ENCODE results near the gene PCDHB9. TPM values are rescaled to one million over a fixed set of nuclear protein-coding genes. Genes with fewer than 3 reads are reported as not detected.
"Not testable (repeated sequence)": the region's sequence is repeated elsewhere in the genome, so short reads cannot be mapped to it uniquely, and the experiment has no call there.

Gene PCDHB9
- total RNA-seq, 1 donor = 1.8 TPM

DNA sequence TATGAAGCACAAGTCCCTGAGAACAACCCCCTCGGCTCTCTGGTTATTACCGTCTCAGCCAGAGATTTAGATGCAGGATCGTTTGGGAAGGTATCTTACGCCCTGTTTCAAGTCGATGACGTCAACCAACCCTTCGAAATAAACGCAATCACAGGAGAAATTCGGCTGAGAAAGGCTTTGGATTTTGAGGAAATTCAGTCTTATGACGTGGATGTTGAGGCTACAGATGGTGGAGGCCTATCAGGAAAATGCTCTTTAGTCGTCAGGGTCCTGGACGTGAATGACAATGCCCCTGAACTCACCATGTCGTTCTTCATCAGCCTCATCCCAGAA is 36.0 kb upstream of the PCDHB9 start:
- no peaks in the 10 kb centered on the region for H3K9me3 ChIP-seq (ENCODE audit: low read depth, low read length)
- no peak overlapping the region for H3K4me2 ChIP-seq (ENCODE audit: insufficient read depth, low read length)
- H2AFZ ChIP-seq (ENCODE audit: low read length) = no peak overlapping the region
- H3K27me3 ChIP-seq (ENCODE audit: insufficient read depth, low read length) = no peaks in the 10 kb centered on the region
- no peaks in the 10 kb centered on the region for H3K36me3 ChIP-seq (ENCODE audit: insufficient read depth, low read length)
- H3K4me3 ChIP-seq (ENCODE audit: insufficient read depth, low read length) = no peak overlapping the region
- no peaks in the 10 kb centered on the region for H3K79me2 ChIP-seq (ENCODE audit: insufficient read depth, low read length)
- TF ChIP-seq, protein P1, sequence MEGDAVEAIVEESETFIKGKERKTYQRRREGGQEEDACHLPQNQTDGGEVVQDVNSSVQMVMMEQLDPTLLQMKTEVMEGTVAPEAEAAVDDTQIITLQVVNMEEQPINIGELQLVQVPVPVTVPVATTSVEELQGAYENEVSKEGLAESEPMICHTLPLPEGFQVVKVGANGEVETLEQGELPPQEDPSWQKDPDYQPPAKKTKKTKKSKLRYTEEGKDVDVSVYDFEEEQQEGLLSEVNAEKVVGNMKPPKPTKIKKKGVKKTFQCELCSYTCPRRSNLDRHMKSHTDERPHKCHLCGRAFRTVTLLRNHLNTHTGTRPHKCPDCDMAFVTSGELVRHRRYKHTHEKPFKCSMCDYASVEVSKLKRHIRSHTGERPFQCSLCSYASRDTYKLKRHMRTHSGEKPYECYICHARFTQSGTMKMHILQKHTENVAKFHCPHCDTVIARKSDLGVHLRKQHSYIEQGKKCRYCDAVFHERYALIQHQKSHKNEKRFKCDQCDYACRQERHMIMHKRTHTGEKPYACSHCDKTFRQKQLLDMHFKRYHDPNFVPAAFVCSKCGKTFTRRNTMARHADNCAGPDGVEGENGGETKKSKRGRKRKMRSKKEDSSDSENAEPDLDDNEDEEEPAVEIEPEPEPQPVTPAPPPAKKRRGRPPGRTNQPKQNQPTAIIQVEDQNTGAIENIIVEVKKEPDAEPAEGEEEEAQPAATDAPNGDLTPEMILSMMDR (IDR thresholded peaks at IDR 0.05; ENCODE audit: extremely low read depth, low read depth, low read length) = no peak
- no peaks in the 10 kb centered on the region for H3K4me1 ChIP-seq (ENCODE audit: insufficient read depth, low read length)
- DNase-seq (ENCODE audit: insufficient read length, low spot score, missing footprints) = no peak
- no peak overlapping the region for H3K27ac ChIP-seq (ENCODE audit: low read depth, low read length)
- no peaks in the 10 kb centered on the region for H4K20me1 ChIP-seq (ENCODE audit: insufficient read depth, low read length)

DNA sequence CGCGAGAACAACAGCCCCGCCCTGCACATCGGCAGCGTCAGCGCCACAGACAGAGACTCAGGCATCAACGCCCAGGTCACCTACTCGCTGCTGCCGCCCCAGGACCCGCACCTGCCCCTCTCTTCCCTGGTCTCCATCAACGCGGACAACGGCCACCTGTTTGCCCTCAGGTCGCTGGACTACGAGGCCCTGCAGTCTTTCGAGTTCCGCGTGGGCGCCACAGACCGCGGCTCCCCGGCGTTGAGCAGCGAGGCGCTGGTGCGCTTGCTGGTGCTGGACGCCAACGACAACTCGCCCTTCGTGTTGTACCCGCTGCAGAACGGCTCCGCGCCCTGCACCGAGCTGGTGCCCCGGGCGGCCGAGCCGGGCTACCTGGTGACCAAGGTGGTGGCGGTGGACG is 35.3 kb upstream of the PCDHB9 start:
- H3K27me3 ChIP-seq (ENCODE audit: insufficient read depth, low read length); H3K4me2 ChIP-seq (ENCODE audit: insufficient read depth, low read length); H3K36me3 ChIP-seq (ENCODE audit: insufficient read depth, low read length); H3K79me2 ChIP-seq (ENCODE audit: insufficient read depth, low read length); H4K20me1 ChIP-seq (ENCODE audit: insufficient read depth, low read length); H3K27ac ChIP-seq (ENCODE audit: low read depth, low read length); DNase-seq (ENCODE audit: insufficient read length, low spot score, missing footprints); H3K4me1 ChIP-seq (ENCODE audit: insufficient read depth, low read length); H2AFZ ChIP-seq (ENCODE audit: low read length); H3K4me3 ChIP-seq (ENCODE audit: insufficient read depth, low read length); H3K9me3 ChIP-seq (ENCODE audit: low read depth, low read length): not testable (repeated sequence)

DNA sequence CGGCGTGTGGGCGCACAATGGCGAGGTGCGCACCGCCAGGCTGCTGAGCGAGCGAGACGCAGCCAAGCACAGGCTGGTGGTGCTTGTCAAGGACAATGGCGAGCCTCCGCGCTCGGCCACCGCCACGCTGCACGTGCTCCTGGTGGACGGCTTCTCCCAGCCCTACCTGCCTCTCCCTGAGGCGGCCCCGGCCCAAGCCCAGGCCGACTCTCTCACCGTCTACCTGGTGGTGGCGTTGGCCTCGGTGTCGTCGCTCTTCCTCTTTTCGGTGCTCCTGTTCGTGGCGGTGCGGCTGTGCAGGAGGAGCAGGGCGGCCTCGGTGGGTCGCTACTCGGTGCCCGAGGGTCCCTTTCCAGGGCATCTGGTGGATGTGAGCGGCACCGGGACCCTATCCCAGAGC is 34.9 kb upstream of the PCDHB9 start:
- H3K4me1 ChIP-seq (ENCODE audit: insufficient read depth, low read length); H3K9me3 ChIP-seq (ENCODE audit: low read depth, low read length); H2AFZ ChIP-seq (ENCODE audit: low read length); H3K79me2 ChIP-seq (ENCODE audit: insufficient read depth, low read length); H3K36me3 ChIP-seq (ENCODE audit: insufficient read depth, low read length); H3K4me3 ChIP-seq (ENCODE audit: insufficient read depth, low read length); DNase-seq (ENCODE audit: insufficient read length, low spot score, missing footprints); H3K4me2 ChIP-seq (ENCODE audit: insufficient read depth, low read length); H3K27me3 ChIP-seq (ENCODE audit: insufficient read depth, low read length); H4K20me1 ChIP-seq (ENCODE audit: insufficient read depth, low read length); H3K27ac ChIP-seq (ENCODE audit: low read depth, low read length): not testable (repeated sequence)

DNA sequence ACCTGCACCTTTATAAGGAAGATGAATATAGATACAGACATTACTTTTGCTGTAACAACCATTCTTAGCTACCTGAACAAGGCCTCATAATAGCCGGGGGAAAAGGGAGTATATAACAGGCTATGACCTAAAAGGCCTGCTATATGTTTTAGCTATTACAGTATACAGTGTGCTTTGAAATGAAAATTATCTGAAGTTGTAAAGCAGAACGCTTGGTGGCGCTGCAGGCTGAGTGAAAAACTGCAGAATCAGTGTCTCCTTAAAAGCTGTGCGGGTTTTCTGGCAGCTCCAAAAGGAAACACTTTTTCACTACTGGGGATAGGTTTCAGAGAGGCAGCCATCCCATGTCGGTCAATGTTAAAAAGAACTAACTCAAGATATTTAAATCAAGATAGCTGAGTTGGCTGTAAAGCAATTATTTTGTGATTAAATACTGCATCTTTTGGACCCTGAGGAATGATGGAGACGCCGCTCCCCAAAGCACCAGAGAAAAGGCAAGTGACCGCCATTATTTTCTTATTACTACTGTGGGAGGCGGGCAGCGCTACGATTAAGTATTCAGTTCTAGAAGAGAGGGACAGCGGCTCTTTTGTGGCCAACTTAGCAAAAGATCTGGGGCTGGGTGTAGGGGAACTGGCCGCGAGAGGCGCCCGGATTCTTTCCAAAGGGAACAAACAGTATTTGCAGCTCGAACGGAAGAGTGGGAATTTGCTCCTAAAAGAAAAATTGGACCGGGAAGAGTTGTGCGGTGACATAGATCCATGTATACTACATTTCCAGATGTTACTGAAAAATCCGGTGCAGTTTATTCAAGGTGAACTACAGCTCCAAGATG is 31.2 kb upstream of the PCDHB9 start:
- H3K4me3 ChIP-seq (ENCODE audit: insufficient read depth, low read length) = no peak overlapping the region
- H2AFZ ChIP-seq (ENCODE audit: low read length) = no peak overlapping the region
- H3K79me2 ChIP-seq (ENCODE audit: insufficient read depth, low read length) = no peaks in the 10 kb centered on the region
- H3K4me1 ChIP-seq (ENCODE audit: insufficient read depth, low read length) = no peaks in the 10 kb centered on the region
- DNase-seq (ENCODE audit: insufficient read length, low spot score, missing footprints) = peak; percentile 80
- H3K27me3 ChIP-seq (ENCODE audit: insufficient read depth, low read length) = no peaks in the 10 kb centered on the region
- H3K4me2 ChIP-seq (ENCODE audit: insufficient read depth, low read length) = no peak overlapping the region
- H3K27ac ChIP-seq (ENCODE audit: low read depth, low read length) = no peak overlapping the region
- TF ChIP-seq, protein P1 (IDR thresholded peaks at IDR 0.05; ENCODE audit: extremely low read depth, low read depth, low read length) = peak; percentile 5
- no peaks in the 10 kb centered on the region for H3K9me3 ChIP-seq (ENCODE audit: low read depth, low read length)
- H3K36me3 ChIP-seq (ENCODE audit: insufficient read depth, low read length) = no peaks in the 10 kb centered on the region
- H4K20me1 ChIP-seq (ENCODE audit: insufficient read depth, low read length) = no peaks in the 10 kb centered on the region

DNA sequence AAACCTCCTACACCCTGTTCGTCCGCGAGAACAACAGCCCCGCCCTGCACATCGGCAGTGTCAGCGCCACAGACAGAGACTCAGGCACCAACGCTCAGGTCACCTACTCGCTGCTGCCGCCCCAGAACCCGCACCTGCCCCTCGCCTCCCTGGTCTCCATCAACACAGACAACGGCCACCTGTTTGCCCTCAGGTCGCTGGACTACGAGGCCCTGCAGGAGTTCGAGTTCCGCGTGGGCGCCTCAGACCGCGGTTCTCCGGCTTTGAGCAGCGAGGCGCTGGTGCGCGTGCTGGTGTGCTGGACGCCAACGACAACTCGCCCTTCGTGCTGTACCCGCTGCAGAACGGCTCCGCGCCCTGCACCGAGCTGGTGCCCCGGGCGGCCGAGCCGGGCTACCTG is 29.6 kb upstream of the PCDHB9 start:
- not testable (repeated sequence) for DNase-seq (ENCODE audit: insufficient read length, low spot score, missing footprints); H3K27me3 ChIP-seq (ENCODE audit: insufficient read depth, low read length); H3K27ac ChIP-seq (ENCODE audit: low read depth, low read length); H3K4me2 ChIP-seq (ENCODE audit: insufficient read depth, low read length); H3K9me3 ChIP-seq (ENCODE audit: low read depth, low read length); H3K79me2 ChIP-seq (ENCODE audit: insufficient read depth, low read length); H3K4me1 ChIP-seq (ENCODE audit: insufficient read depth, low read length); H4K20me1 ChIP-seq (ENCODE audit: insufficient read depth, low read length); H3K36me3 ChIP-seq (ENCODE audit: insufficient read depth, low read length); H2AFZ ChIP-seq (ENCODE audit: low read length); H3K4me3 ChIP-seq (ENCODE audit: insufficient read depth, low read length)

DNA sequence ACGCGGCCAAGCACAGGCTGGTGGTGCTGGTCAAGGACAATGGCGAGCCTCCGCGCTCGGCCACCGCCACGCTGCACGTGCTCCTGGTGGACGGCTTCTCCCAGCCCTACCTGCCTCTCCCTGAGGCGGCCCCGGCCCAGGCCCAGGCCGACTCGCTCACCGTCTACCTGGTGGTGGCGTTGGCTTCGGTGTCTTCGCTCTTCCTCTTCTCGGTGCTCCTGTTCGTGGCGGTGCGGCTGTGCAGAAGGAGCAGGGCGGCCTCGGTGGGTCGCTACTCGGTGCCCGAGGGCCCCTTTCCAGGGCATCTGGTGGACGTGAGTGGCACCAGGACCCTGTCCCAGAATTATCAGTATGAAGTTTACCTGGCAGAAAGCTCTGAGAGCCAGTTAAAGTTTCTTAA is 29.1 kb upstream of the PCDHB9 start:
- H3K27ac ChIP-seq (ENCODE audit: low read depth, low read length) = not testable (repeated sequence)

More for the DNA sequence above, 29.1 kb upstream of the PCDHB9 start:
- not testable (repeated sequence) for H3K27me3 ChIP-seq (ENCODE audit: insufficient read depth, low read length); H3K36me3 ChIP-seq (ENCODE audit: insufficient read depth, low read length); H3K9me3 ChIP-seq (ENCODE audit: low read depth, low read length); H2AFZ ChIP-seq (ENCODE audit: low read length); DNase-seq (ENCODE audit: insufficient read length, low spot score, missing footprints); H3K79me2 ChIP-seq (ENCODE audit: insufficient read depth, low read length); H3K4me3 ChIP-seq (ENCODE audit: insufficient read depth, low read length); H3K4me2 ChIP-seq (ENCODE audit: insufficient read depth, low read length); H3K4me1 ChIP-seq (ENCODE audit: insufficient read depth, low read length); H4K20me1 ChIP-seq (ENCODE audit: insufficient read depth, low read length)

Measured in osteoblast (primary cell).